Measurements from ENCODE around the gene SEMA5A.

GRCh38 chr5:9057406-9058000 is 488.4 kb downstream of the SEMA5A start:
- TF ChIP-seq CTCF (IDR thresholded peaks at IDR 0.05; ENCODE audit: insufficient read depth, low read depth, low read length) (no peak), EZH2 (IDR thresholded peaks at IDR 0.05; ENCODE audit: insufficient read depth, low read length) (no peak)

Data from astrocyte (in vitro differentiated cells and primary cell).